GM23338 (cell line): ENCODE measurements around the gene NEMP2. TPM values are rescaled to one million over a fixed set of nuclear protein-coding genes. Genes with fewer than 3 reads are reported as not detected.

Experiments used
- ATAC-seq: fragments of 200-7000 bp; cut with Tn5 transposase; 3 replicates; pipeline ENCODE4 v1.9.1; 2020
- DNase-seq: peaks from one replicate; pipeline ENCODE4 v3.0.0-alpha.2; 2015; ENCODE audit warnings: low spot score
- H2AFZ ChIP-seq: fragments of 200-600 bp; sonication (generic); 2 replicates; pipeline ENCODE4 v1.8.0; 2016; ENCODE audit warnings: antibody characterized with exemption, mild to moderate bottlenecking, moderate library complexity
- H3F3A ChIP-seq: fragments of 200-600 bp; sonication (generic); replicated peaks from 2 replicates; pipeline ENCODE4 v1.8.0; 2017; ENCODE audit warnings: antibody characterized with exemption, mixed run types, low read depth
- H3K27ac ChIP-seq: fragments of 200-600 bp; sonication (generic); 2 replicates; pipeline ENCODE4 v1.6.1; 2016; ENCODE audit warnings: low read depth
- H3K27me3 ChIP-seq: fragments of 200-600 bp; sonication (generic); 2 replicates; pipeline ENCODE4 v1.8.0; 2016; ENCODE audit warnings: mild to moderate bottlenecking, mixed run types, moderate library complexity; ENCODE audit not compliant: insufficient read depth
- H3K36me3 ChIP-seq: fragments of 200-600 bp; sonication (generic); 2 replicates; pipeline ENCODE4 v1.8.0; 2016; ENCODE audit warnings: mild to moderate bottlenecking; ENCODE audit not compliant: insufficient read depth
- H3K4me1 ChIP-seq: fragments of 200-600 bp; sonication (generic); 2 replicates; pipeline ENCODE4 v1.8.0; 2016; ENCODE audit warnings: mild to moderate bottlenecking, moderate library complexity; ENCODE audit not compliant: insufficient read depth
- H3K4me2 ChIP-seq: fragments of 200-600 bp; sonication (generic); 2 replicates; pipeline ENCODE4 v1.7.1; 2017; ENCODE audit warnings: mixed run types
- H3K4me3 ChIP-seq: fragments of 200-600 bp; sonication (generic); 2 replicates; pipeline ENCODE4 v1.6.1; 2016; ENCODE audit warnings: mixed run types
- H3K79me2 ChIP-seq: fragments of 200-600 bp; sonication (generic); replicated peaks from 2 replicates; pipeline ENCODE4 v1.8.0; 2017; ENCODE audit warnings: mild to moderate bottlenecking; ENCODE audit not compliant: insufficient read depth
- H3K9me2 ChIP-seq: fragments of 200-600 bp; sonication (generic); 2 replicates; pipeline ENCODE4 v1.8.0; 2017; ENCODE audit not compliant: insufficient read depth
- H4K20me1 ChIP-seq: fragments of 200-600 bp; sonication (generic); replicated peaks from 2 replicates; pipeline ENCODE4 v1.8.0; 2017; ENCODE audit warnings: mild to moderate bottlenecking; ENCODE audit not compliant: insufficient read depth
- H3K27ac Mint-ChIP-seq: 2 replicates; pipeline ENCODE4 v1.8.0; 2020; ENCODE audit warnings: inconsistent platforms, mild to moderate bottlenecking, moderate library complexity, mixed read lengths
- H3K27me3 Mint-ChIP-seq: 3 replicates; pipeline ENCODE4 v1.8.0; 2022; ENCODE audit warnings: low read depth, mild to moderate bottlenecking, moderate library complexity, mixed read lengths, inconsistent platforms; ENCODE audit not compliant: insufficient read depth, poor library complexity
- H3K36me3 Mint-ChIP-seq: 3 replicates; pipeline ENCODE4 v1.8.0; 2021; ENCODE audit warnings: low read depth, mild to moderate bottlenecking, inconsistent platforms, moderate library complexity, mixed read lengths
- H3K4me1 Mint-ChIP-seq: 3 replicates; pipeline ENCODE4 v1.8.0; 2020; ENCODE audit warnings: mild to moderate bottlenecking, inconsistent platforms, mixed read lengths
- H3K4me3 Mint-ChIP-seq: 3 replicates; pipeline ENCODE4 v1.8.0; 2021; ENCODE audit warnings: moderate library complexity, mild to moderate bottlenecking, inconsistent platforms, mixed read lengths
- H3K9me3 Mint-ChIP-seq: 3 replicates; pipeline ENCODE4 v1.8.0; 2020; ENCODE audit warnings: moderate library complexity, mild to moderate bottlenecking, inconsistent platforms, mixed read lengths
- CREB1 ChIP-seq: fragments of 250-450 bp; sonication (Bioruptor Pico); IDR thresholded peaks from 2 replicates; pipeline ENCODE4 v1.5.0; 2020; ENCODE audit warnings: low read depth, mild to moderate bottlenecking, moderate library complexity
- EZH2 ChIP-seq: fragments of 200-600 bp; sonication (generic); IDR thresholded peaks from one replicate; pipeline ENCODE4 v1.8.0; 2017; ENCODE audit warnings: antibody characterized with exemption, mild to moderate bottlenecking, low read depth; ENCODE audit not compliant: unreplicated experiment
- EZH2phosphoT487 ChIP-seq: fragments of 200-600 bp; sonication (generic); IDR thresholded peaks from one replicate; pipeline ENCODE4 v1.8.1; 2018; ENCODE audit warnings: antibody characterized with exemption; ENCODE audit not compliant: unreplicated experiment
- JUNB ChIP-seq: IDR thresholded peaks from one replicate; pipeline ENCODE4 v1.6.1; 2016; ENCODE audit warnings: antibody characterized with exemption; ENCODE audit not compliant: unreplicated experiment
- NANOG ChIP-seq: IDR thresholded peaks from 2 replicates; pipeline ENCODE4 v1.6.1; 2016; ENCODE audit warnings: antibody characterized with exemption, borderline replicate concordance
- POLR2AphosphoS5 ChIP-seq: IDR thresholded peaks from 2 replicates; pipeline ENCODE4 v1.6.1; 2016; ENCODE audit warnings: antibody characterized with exemption, low read depth
- STAT1 ChIP-seq: IDR thresholded peaks from one replicate; pipeline ENCODE4 v1.6.1; 2016; ENCODE audit warnings: antibody characterized with exemption; ENCODE audit not compliant: unreplicated experiment
- ZNF114 ChIP-seq: fragments of 250-450 bp; sonication (Bioruptor Pico); IDR thresholded peaks from 2 replicates; pipeline ENCODE4 v1.5.0; 2020; ENCODE audit warnings: mild to moderate bottlenecking, moderate library complexity
- ZNF331 ChIP-seq: fragments of 250-450 bp; sonication (Bioruptor Pico); IDR thresholded peaks from 2 replicates; pipeline ENCODE4 v1.5.0; 2020; ENCODE audit warnings: low read depth, mild to moderate bottlenecking, moderate library complexity
- polyA plus RNA-seq: library from polyadenylated mRNA; unstranded; fragments of >200 nt; fragmentation: Nextera tagmentation; extraction: Ambion mirVana; gene quantifications from 2 replicates; pipeline ENCODE4 v1.2.1, GENCODE V29; 2016
- total RNA-seq: library from RNA; depleted of rRNA; stranded (reverse); fragments of >200 nt; shearing (Covaris generic); gene quantifications from 2 replicates; pipeline ENCODE4 v1.2.3, GENCODE V29; 2014
- TF ChIP-seq, protein P1 (sequence below): IDR thresholded peaks from 2 replicates; pipeline ENCODE4 v1.6.1; 2016; ENCODE audit warnings: antibody characterized with exemption
- TF ChIP-seq, protein P2 (sequence below): fragments of 250-450 bp; sonication (Bioruptor Pico); IDR thresholded peaks from 2 replicates; pipeline ENCODE4 v1.5.0; 2020; ENCODE audit warnings: mild to moderate bottlenecking, moderate library complexity
- TF ChIP-seq, protein P3 (sequence below): IDR thresholded peaks from one replicate; pipeline ENCODE4 v1.6.1; 2018; ENCODE audit warnings: antibody characterized with exemption; ENCODE audit not compliant: unreplicated experiment
- TF ChIP-seq, protein P4 (sequence below), 2 experiments: fragments of 200-600 bp in 1 of 2; sonication (generic) in 1 of 2; conservative IDR thresholded peaks; 2 replicates each; pipeline versions ENCODE4 v1.5.1 to v1.6.1; 2016 to 2017; ENCODE audit warnings: antibody characterized with exemption in 2 of 2, low read depth in 2 of 2, mild to moderate bottlenecking in 2 of 2, moderate library complexity in 1 of 2

The NEMP2 gene
- total and polyA plus RNA-seq, 2 experiments from 2014 or later: 1.2 to 4.0 TPM

DNA sequence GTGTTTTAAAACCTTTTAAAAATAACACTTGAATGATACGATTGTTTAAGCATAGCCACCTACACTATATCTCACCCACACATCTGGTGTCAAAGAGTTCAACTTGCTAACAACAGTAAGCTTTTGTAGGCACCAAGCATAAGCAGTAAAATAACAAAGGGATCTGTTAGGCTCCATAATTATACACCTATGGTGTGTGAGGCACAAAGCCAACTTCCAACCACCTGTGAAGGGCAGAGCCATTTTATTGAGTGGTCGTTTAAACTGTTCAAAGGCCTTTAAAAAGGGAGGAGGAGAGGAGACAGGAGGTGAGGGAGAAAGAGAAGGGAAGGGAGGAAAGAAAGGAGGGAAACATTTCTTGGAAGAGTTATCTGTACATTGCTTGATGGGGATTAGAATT is 27.9 kb downstream of the NEMP2 start:
- H3K27me3 ChIP-seq: no peaks in the 10 kb centered on the region
- Mint-ChIP-seq H3K9me3 (no peaks in the 10 kb centered on the region), H3K4me3 (no peak overlapping the region), H3K27me3 (no peaks in the 10 kb centered on the region), H3K4me1 (peaks cover 5% of the 10 kb centered on the region), H3K27ac (no peak overlapping the region), H3K36me3 (no peaks in the 10 kb centered on the region)
- H3K4me3 ChIP-seq: no peak overlapping the region
- no peaks in the 10 kb centered on the region for H3K79me2 ChIP-seq
- H3K27ac ChIP-seq: no peak overlapping the region
- H3K9me2 ChIP-seq: no peaks in the 10 kb centered on the region
- TF ChIP-seq, protein P1, sequence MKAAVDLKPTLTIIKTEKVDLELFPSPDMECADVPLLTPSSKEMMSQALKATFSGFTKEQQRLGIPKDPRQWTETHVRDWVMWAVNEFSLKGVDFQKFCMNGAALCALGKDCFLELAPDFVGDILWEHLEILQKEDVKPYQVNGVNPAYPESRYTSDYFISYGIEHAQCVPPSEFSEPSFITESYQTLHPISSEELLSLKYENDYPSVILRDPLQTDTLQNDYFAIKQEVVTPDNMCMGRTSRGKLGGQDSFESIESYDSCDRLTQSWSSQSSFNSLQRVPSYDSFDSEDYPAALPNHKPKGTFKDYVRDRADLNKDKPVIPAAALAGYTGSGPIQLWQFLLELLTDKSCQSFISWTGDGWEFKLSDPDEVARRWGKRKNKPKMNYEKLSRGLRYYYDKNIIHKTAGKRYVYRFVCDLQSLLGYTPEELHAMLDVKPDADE: no peak
- no peak for TF ChIP-seq ZNF114 (CRISPR knock-in tag)
- no peak for TF ChIP-seq CREB1
- no peak for TF ChIP-seq POLR2AphosphoS5
- TF ChIP-seq, protein P2, sequence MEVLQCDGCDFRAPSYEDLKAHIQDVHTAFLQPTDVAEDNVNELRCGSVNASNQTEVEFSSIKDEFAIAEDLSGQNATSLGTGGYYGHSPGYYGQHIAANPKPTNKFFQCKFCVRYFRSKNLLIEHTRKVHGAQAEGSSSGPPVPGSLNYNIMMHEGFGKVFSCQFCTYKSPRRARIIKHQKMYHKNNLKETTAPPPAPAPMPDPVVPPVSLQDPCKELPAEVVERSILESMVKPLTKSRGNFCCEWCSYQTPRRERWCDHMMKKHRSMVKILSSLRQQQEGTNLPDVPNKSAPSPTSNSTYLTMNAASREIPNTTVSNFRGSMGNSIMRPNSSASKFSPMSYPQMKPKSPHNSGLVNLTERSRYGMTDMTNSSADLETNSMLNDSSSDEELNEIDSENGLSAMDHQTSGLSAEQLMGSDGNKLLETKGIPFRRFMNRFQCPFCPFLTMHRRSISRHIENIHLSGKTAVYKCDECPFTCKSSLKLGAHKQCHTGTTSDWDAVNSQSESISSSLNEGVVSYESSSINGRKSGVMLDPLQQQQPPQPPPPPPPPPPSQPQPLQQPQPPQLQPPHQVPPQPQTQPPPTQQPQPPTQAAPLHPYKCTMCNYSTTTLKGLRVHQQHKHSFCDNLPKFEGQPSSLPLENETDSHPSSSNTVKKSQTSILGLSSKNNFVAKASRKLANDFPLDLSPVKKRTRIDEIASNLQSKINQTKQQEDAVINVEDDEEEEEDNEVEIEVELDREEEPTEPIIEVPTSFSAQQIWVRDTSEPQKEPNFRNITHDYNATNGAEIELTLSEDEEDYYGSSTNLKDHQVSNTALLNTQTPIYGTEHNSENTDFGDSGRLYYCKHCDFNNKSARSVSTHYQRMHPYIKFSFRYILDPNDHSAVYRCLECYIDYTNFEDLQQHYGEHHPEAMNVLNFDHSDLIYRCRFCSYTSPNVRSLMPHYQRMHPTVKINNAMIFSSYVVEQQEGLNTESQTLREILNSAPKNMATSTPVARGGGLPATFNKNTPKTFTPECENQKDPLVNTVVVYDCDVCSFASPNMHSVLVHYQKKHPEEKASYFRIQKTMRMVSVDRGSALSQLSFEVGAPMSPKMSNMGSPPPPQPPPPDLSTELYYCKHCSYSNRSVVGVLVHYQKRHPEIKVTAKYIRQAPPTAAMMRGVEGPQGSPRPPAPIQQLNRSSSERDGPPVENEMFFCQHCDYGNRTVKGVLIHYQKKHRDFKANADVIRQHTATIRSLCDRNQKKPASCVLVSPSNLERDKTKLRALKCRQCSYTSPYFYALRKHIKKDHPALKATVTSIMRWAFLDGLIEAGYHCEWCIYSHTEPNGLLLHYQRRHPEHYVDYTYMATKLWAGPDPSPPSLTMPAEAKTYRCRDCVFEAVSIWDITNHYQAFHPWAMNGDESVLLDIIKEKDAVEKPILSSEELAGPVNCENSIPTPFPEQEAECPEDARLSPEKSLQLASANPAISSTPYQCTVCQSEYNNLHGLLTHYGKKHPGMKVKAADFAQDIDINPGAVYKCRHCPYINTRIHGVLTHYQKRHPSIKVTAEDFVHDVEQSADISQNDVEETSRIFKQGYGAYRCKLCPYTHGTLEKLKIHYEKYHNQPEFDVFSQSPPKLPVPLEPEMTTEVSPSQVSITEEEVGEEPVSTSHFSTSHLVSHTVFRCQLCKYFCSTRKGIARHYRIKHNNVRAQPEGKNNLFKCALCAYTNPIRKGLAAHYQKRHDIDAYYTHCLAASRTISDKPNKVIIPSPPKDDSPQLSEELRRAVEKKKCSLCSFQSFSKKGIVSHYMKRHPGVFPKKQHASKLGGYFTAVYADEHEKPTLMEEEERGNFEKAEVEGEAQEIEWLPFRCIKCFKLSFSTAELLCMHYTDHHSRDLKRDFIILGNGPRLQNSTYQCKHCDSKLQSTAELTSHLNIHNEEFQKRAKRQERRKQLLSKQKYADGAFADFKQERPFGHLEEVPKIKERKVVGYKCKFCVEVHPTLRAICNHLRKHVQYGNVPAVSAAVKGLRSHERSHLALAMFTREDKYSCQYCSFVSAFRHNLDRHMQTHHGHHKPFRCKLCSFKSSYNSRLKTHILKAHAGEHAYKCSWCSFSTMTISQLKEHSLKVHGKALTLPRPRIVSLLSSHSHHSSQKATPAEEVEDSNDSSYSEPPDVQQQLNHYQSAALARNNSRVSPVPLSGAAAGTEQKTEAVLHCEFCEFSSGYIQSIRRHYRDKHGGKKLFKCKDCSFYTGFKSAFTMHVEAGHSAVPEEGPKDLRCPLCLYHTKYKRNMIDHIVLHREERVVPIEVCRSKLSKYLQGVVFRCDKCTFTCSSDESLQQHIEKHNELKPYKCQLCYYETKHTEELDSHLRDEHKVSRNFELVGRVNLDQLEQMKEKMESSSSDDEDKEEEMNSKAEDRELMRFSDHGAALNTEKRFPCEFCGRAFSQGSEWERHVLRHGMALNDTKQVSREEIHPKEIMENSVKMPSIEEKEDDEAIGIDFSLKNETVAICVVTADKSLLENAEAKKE: no peak
- TF ChIP-seq EZH2: no peak
- no peak for TF ChIP-seq JUNB
- TF ChIP-seq, protein P3, sequence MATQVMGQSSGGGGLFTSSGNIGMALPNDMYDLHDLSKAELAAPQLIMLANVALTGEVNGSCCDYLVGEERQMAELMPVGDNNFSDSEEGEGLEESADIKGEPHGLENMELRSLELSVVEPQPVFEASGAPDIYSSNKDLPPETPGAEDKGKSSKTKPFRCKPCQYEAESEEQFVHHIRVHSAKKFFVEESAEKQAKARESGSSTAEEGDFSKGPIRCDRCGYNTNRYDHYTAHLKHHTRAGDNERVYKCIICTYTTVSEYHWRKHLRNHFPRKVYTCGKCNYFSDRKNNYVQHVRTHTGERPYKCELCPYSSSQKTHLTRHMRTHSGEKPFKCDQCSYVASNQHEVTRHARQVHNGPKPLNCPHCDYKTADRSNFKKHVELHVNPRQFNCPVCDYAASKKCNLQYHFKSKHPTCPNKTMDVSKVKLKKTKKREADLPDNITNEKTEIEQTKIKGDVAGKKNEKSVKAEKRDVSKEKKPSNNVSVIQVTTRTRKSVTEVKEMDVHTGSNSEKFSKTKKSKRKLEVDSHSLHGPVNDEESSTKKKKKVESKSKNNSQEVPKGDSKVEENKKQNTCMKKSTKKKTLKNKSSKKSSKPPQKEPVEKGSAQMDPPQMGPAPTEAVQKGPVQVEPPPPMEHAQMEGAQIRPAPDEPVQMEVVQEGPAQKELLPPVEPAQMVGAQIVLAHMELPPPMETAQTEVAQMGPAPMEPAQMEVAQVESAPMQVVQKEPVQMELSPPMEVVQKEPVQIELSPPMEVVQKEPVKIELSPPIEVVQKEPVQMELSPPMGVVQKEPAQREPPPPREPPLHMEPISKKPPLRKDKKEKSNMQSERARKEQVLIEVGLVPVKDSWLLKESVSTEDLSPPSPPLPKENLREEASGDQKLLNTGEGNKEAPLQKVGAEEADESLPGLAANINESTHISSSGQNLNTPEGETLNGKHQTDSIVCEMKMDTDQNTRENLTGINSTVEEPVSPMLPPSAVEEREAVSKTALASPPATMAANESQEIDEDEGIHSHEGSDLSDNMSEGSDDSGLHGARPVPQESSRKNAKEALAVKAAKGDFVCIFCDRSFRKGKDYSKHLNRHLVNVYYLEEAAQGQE: no peak
- TF ChIP-seq NANOG: no peak
- TF ChIP-seq EZH2phosphoT487: no peak
- TF ChIP-seq ZNF331 (CRISPR knock-in tag): no peak
- TF ChIP-seq, protein P4, sequence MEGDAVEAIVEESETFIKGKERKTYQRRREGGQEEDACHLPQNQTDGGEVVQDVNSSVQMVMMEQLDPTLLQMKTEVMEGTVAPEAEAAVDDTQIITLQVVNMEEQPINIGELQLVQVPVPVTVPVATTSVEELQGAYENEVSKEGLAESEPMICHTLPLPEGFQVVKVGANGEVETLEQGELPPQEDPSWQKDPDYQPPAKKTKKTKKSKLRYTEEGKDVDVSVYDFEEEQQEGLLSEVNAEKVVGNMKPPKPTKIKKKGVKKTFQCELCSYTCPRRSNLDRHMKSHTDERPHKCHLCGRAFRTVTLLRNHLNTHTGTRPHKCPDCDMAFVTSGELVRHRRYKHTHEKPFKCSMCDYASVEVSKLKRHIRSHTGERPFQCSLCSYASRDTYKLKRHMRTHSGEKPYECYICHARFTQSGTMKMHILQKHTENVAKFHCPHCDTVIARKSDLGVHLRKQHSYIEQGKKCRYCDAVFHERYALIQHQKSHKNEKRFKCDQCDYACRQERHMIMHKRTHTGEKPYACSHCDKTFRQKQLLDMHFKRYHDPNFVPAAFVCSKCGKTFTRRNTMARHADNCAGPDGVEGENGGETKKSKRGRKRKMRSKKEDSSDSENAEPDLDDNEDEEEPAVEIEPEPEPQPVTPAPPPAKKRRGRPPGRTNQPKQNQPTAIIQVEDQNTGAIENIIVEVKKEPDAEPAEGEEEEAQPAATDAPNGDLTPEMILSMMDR (conservative IDR thresholded peaks at IDR 0.05; ENCODE audit: low read depth in 2 of 2): no peak
- TF ChIP-seq STAT1: no peak
- H3K4me1 ChIP-seq: peaks cover 3% of the 10 kb centered on the region; the same call in 1 of the 2 replicates
- no peaks in the 10 kb centered on the region for H4K20me1 ChIP-seq
- no peaks in the 10 kb centered on the region for H3F3A ChIP-seq
- no peak overlapping the region for H2AFZ ChIP-seq
- no peak for DNase-seq
- no peak overlapping the region for H3K4me2 ChIP-seq
- ATAC-seq: no peak
- no peaks in the 10 kb centered on the region for H3K36me3 ChIP-seq
